Naive thymus-derived CD4-positive, alpha-beta T cell (primary cell): ENCODE measurements around the gene MED1. TPM values are rescaled to one million over a fixed set of nuclear protein-coding genes. Genes with fewer than 3 reads are reported as not detected.
A peak's percentile ranks its signal among the peaks of the same experiment; 100 is the strongest.

Experiments
- ATAC-seq: fragments of 150-1000 bp; cut with Tn5 transposase; 2 replicates; pipeline ENCODE4 v1.10.0; 2021; ENCODE audit warnings: mild to moderate bottlenecking, moderate library complexity
- CTCF ChIA-PET: fragments of 350-600 bp; sonication (Branson Sonifier 250); formaldehyde crosslinking; loops from one replicate; lab custom pipeline; 2021; ENCODE audit warnings: antibody characterized with exemption; lab: Charles Lee
- POLR2A ChIA-PET: fragments of 350-600 bp; sonication (Branson Sonifier 250); formaldehyde crosslinking; loops from one replicate; lab custom pipeline; 2021; ENCODE audit warnings: antibody characterized with exemption, inconsistent platforms; lab: Charles Lee
- DNase-seq, 9 donors: peaks; one replicate each; pipeline versions ENCODE4 v3.0.0 to v3.0.0-alpha.2; 2020 to 2022; ENCODE audit warnings: mixed read lengths in 1 of 9
- H3K27ac ChIP-seq: one replicate; pipeline ENCODE4 v1.7.0; 2013; ENCODE audit warnings: mild to moderate bottlenecking, low read depth, low read length, moderate library complexity
- H3K27me3 ChIP-seq, 2 donors: one replicate each; pipeline ENCODE4 v1.7.0; 2013; ENCODE audit warnings: low read length in 2 of 2, mild to moderate bottlenecking in 2 of 2, moderate library complexity in 2 of 2; ENCODE audit not compliant: control insufficient read depth in 2 of 2, insufficient read depth in 2 of 2
- H3K36me3 ChIP-seq, 3 experiments: 1 replicate in 2 of 3; 2 replicates in 1 of 3; pipeline ENCODE4 v1.7.0; 2013; ENCODE audit warnings: low read length in 3 of 3, mild to moderate bottlenecking in 3 of 3, moderate library complexity in 1 of 3; ENCODE audit not compliant: insufficient read depth in 3 of 3, control insufficient read depth in 2 of 3
- H3K4me1 ChIP-seq, 2 donors: one replicate each; pipeline ENCODE4 v1.7.0; 2013; ENCODE audit warnings: low read length in 2 of 2, mild to moderate bottlenecking in 2 of 2, moderate library complexity in 1 of 2; ENCODE audit not compliant: control insufficient read depth in 2 of 2, insufficient read depth in 2 of 2
- H3K4me3 ChIP-seq: 2 replicates; pipeline ENCODE4 v1.7.0; 2013; ENCODE audit warnings: mild to moderate bottlenecking, low read length
- H3K9me3 ChIP-seq, 3 experiments: 1 replicate in 2 of 3; 2 replicates in 1 of 3; pipeline ENCODE4 v1.7.0; 2013; ENCODE audit warnings: low read length in 3 of 3; ENCODE audit not compliant: control insufficient read depth in 2 of 3
- H3K27ac Mint-ChIP-seq, 9 donors: one replicate each; pipeline ENCODE4 v1.8.0; 2020 to 2022; ENCODE audit warnings: mixed read lengths in 9 of 9, mild to moderate bottlenecking in 8 of 9, moderate library complexity in 5 of 9, inconsistent platforms in 2 of 9
- H3K27me3 Mint-ChIP-seq, 5 donors: one replicate each; pipeline ENCODE4 v1.8.0; 2021 to 2022; ENCODE audit warnings: mixed read lengths in 5 of 5, mild to moderate bottlenecking in 1 of 5
- H3K36me3 Mint-ChIP-seq, 5 donors: one replicate each; pipeline ENCODE4 v1.8.0; 2020 to 2022; ENCODE audit warnings: mixed read lengths in 5 of 5, mild to moderate bottlenecking in 3 of 5, inconsistent platforms in 1 of 5
- H3K4me1 Mint-ChIP-seq, 7 donors: one replicate each; pipeline ENCODE4 v1.8.0; 2020 to 2022; ENCODE audit warnings: mixed read lengths in 7 of 7, mild to moderate bottlenecking in 3 of 7, inconsistent platforms in 1 of 7
- H3K4me3 Mint-ChIP-seq, 10 donors: one replicate each; pipeline ENCODE4 v1.8.0; 2020 to 2022; ENCODE audit warnings: mild to moderate bottlenecking in 10 of 10, mixed read lengths in 10 of 10, moderate library complexity in 6 of 10, inconsistent platforms in 2 of 10
- H3K9me3 Mint-ChIP-seq, 11 donors: one replicate each; pipeline ENCODE4 v1.8.0; 2020 to 2022; ENCODE audit warnings: mixed read lengths in 11 of 11, mild to moderate bottlenecking in 4 of 11, inconsistent platforms in 1 of 11, moderate library complexity in 1 of 11
- intact Hi-C, 2 donors: fragments of 100-400 bp; cut with micrococcal nuclease; formaldehyde crosslinking; loops; one replicate each; pipeline ENCODE4 v1.15.1; 2023
- polyA plus RNA-seq, 2 donors: library from polyadenylated mRNA; unstranded; fragments of 300-500 nt; fragmentation: Illumina TruSeq; gene quantifications; one replicate each; pipeline ENCODE4 v1.2.3, GENCODE V29; 2021
- total RNA-seq, 6 experiments: library from RNA in 5 of 6; stranded (reverse) in 5 of 6; gene quantifications; 1 replicate in 5 of 6; 2 replicates in 1 of 6; pipeline ENCODE4 v1.2.3 and lab custom pipeline; 2021 to 2026

Gene MED1
- total and polyA plus RNA-seq, 7 experiments from 2014 or later: 20.6 to 61.5 (median 38.4) TPM

- Mint-ChIP-seq H3K4me1 (peaks cover 0 to 27% (median 22%) of the 10 kb centered on the region in 7 donors), H3K4me3 (no peak overlapping the region), H3K27ac (no peak overlapping the region), H3K27me3 (no peaks in the 10 kb centered on the region), H3K9me3 (no peaks in the 10 kb centered on the region), H3K36me3 (peaks cover 0 to 7% (median 0%) of the 10 kb centered on the region in 5 donors)
- no peak overlapping the region for H3K27ac ChIP-seq
- DNase-seq: no peak
- ChIA-PET CTCF (interaction anchor here (0.9 kb wide), 1 partner anchor 8 kb away, joined by 3 read pairs; no protein-coding TSS in a partner anchor), POLR2A (no interaction called here)
- no peaks in the 10 kb centered on the region for H3K36me3 ChIP-seq
- no peaks in the 10 kb centered on the region for H3K4me1 ChIP-seq
- no peak overlapping the region for H3K4me3 ChIP-seq
- H3K9me3 ChIP-seq: no peaks in the 10 kb centered on the region
- no peak for ATAC-seq
- intact Hi-C loops: no loop called here
- no peaks in the 10 kb centered on the region for H3K27me3 ChIP-seq
These were observed 93.1 kb downstream of the MED1 start for GRCh38 chr17:39357986-39358385.

- Mint-ChIP-seq H3K4me3 (no peak overlapping the region), H3K36me3 (peaks cover 0 to 7% (median 0%) of the 10 kb centered on the region in 5 donors), H3K9me3 (no peaks in the 10 kb centered on the region), H3K27me3 (no peaks in the 10 kb centered on the region), H3K27ac (peak overlapping the region in 1 of 9 donors; percentile 9), H3K4me1 (peaks cover 0 to 28% (median 22%) of the 10 kb centered on the region in 7 donors)
- CTCF ChIA-PET: interaction anchor here (0.9 kb wide), 1 partner anchor 9 kb away, joined by 3 read pairs; no protein-coding TSS in a partner anchor
- H3K9me3 ChIP-seq: no peaks in the 10 kb centered on the region
- no peaks in the 10 kb centered on the region for H3K36me3 ChIP-seq
- H3K4me3 ChIP-seq: no peak overlapping the region
- H3K27me3 ChIP-seq: no peaks in the 10 kb centered on the region
- no peak overlapping the region for H3K27ac ChIP-seq
- no peaks in the 10 kb centered on the region for H3K4me1 ChIP-seq
- no peak for DNase-seq
- no peak for ATAC-seq
- POLR2A ChIA-PET: no interaction called here
- intact Hi-C loops: no loop called here
These were observed 93.6 kb downstream of the MED1 start for GRCh38 chr17:39357488-39357887.

Other genes with a start within 250 kb of the MED1 start
- gene STAC2, start 225.3 kb downstream of the MED1 start, total RNA-seq: not detected
- not detected for gene STAC2, start 225.3 kb downstream of the MED1 start, polyA plus RNA-seq
- gene FBXL20, start 49.6 kb downstream of the MED1 start, total RNA-seq: 10 to 100 TPM; 17.6 to 35.0 (median 26.1) TPM
- 1 to 10 TPM; 3.8 to 4.5 TPM for gene FBXL20, start 49.6 kb downstream of the MED1 start, polyA plus RNA-seq
- gene CDK12, start 10.2 kb upstream of the MED1 start, total RNA-seq: 100 to 1,000 TPM in 4 of 5 experiments, 10 to 100 TPM in 1; 94.9 to 118 (median 112) TPM
- gene CDK12, start 10.2 kb upstream of the MED1 start, polyA plus RNA-seq: 1 to 10 TPM; 3.6 to 6.2 TPM
- not detected for gene NEUROD2, start 156.7 kb upstream of the MED1 start, total RNA-seq
- gene NEUROD2, start 156.7 kb upstream of the MED1 start, polyA plus RNA-seq: not detected
- gene PPP1R1B, start 175.7 kb upstream of the MED1 start, total RNA-seq: not detected
- not detected for gene PPP1R1B, start 175.7 kb upstream of the MED1 start, polyA plus RNA-seq
- 100 to 1,000 TPM in 2 of 5 experiments, 10 to 100 TPM in 3; 69.8 to 143 (median 99.3) TPM for gene STARD3, start 185.9 kb upstream of the MED1 start, total RNA-seq
- 10 to 100 TPM; 46.7 to 56.9 TPM for gene STARD3, start 185.9 kb upstream of the MED1 start, polyA plus RNA-seq
- 10 to 100 TPM in 1 of 5 experiments, 1 to 10 TPM in 4; 1.7 to 10.5 (median 4.6) TPM for gene TCAP, start 214.1 kb upstream of the MED1 start, total RNA-seq
- gene TCAP, start 214.1 kb upstream of the MED1 start, polyA plus RNA-seq: under 1 TPM in 1 of 2 donors, not detected in 1; 0.12 TPM
- under 1 TPM in 4 of 5 experiments, not detected in 1; 0.42 to 0.89 (median 0.50) TPM for gene PNMT, start 217.2 kb upstream of the MED1 start, total RNA-seq
- gene PNMT, start 217.2 kb upstream of the MED1 start, polyA plus RNA-seq: under 1 TPM; 0.36 to 0.48 TPM
- 10 to 100 TPM; 26.3 to 39.9 (median 35.1) TPM for gene PGAP3, start 236.8 kb upstream of the MED1 start, total RNA-seq
- gene PGAP3, start 236.8 kb upstream of the MED1 start, polyA plus RNA-seq: 10 to 100 TPM; 13.3 to 20.7 TPM
- gene ERBB2, start 248.8 kb upstream of the MED1 start, total RNA-seq: 10 to 100 TPM in 1 of 5 experiments, 1 to 10 TPM in 4; 3.6 to 10.5 (median 6.6) TPM
- gene ERBB2, start 248.8 kb upstream of the MED1 start, polyA plus RNA-seq: 1 to 10 TPM in 1 of 2 donors, under 1 TPM in 1; 0.39 to 2.4 TPM